H9 (cell line): ENCODE measurements around the gene SH3RF3. TPM values are rescaled to one million over a fixed set of nuclear protein-coding genes. Genes with fewer than 3 reads are reported as not detected.

Experiments used
- DNase-seq: peaks from one replicate; pipeline ENCODE4 v3.0.0-alpha.2; 2017
- H2AFZ ChIP-seq: one replicate; pipeline ENCODE4 v1.6.1; 2013; ENCODE audit warnings: mild to moderate bottlenecking, low read length, control low read depth, moderate library complexity
- H2AK5ac ChIP-seq: 2 replicates; pipeline ENCODE4 v1.6.1; 2013; ENCODE audit warnings: low read length, control low read depth, mixed read lengths; ENCODE audit not compliant: insufficient read length
- H2BK120ac ChIP-seq: one replicate; pipeline ENCODE4 v1.6.1; 2013; ENCODE audit warnings: low read depth, mild to moderate bottlenecking, low read length, control low read depth, inconsistent platforms; ENCODE audit not compliant: poor library complexity, severe bottlenecking
- H2BK12ac ChIP-seq: 2 replicates; pipeline ENCODE4 v1.6.1; 2013; ENCODE audit warnings: low read length, control low read depth, mixed read lengths, low read depth; ENCODE audit not compliant: insufficient read length
- H2BK15ac ChIP-seq: 2 replicates; pipeline ENCODE4 v1.6.1; 2013; ENCODE audit warnings: low read depth, low read length, control low read depth
- H2BK20ac ChIP-seq: one replicate; pipeline ENCODE4 v1.6.1; 2013; ENCODE audit warnings: low read depth, mild to moderate bottlenecking, low read length, control low read depth, inconsistent platforms; ENCODE audit not compliant: poor library complexity, severe bottlenecking
- H2BK5ac ChIP-seq: 2 replicates; pipeline ENCODE4 v1.6.1; 2013; ENCODE audit warnings: low read length, control low read depth, mixed read lengths; ENCODE audit not compliant: insufficient read length
- H3K14ac ChIP-seq: 2 replicates; pipeline ENCODE4 v1.6.1; 2013; ENCODE audit warnings: low read length, control low read depth; ENCODE audit not compliant: insufficient read depth
- H3K18ac ChIP-seq: 2 replicates; pipeline ENCODE4 v1.6.1; 2013; ENCODE audit warnings: low read depth, mild to moderate bottlenecking, mixed read lengths, low read length, control low read depth; ENCODE audit not compliant: insufficient read length
- H3K23ac ChIP-seq: 2 replicates; pipeline ENCODE4 v1.6.1; 2013; ENCODE audit warnings: low read length, control low read depth, mixed read lengths, low read depth; ENCODE audit not compliant: insufficient read length
- H3K23me2 ChIP-seq: 2 replicates; pipeline ENCODE4 v1.6.1; 2013; ENCODE audit warnings: low read depth, mild to moderate bottlenecking, mixed read lengths, low read length, control low read depth; ENCODE audit not compliant: insufficient read length, poor library complexity, severe bottlenecking
- H3K27ac ChIP-seq: 2 replicates; pipeline ENCODE4 v1.5.1; 2013; ENCODE audit warnings: low read length, control low read depth, mixed read lengths, low read depth; ENCODE audit not compliant: insufficient read length
- H3K27me3 ChIP-seq: 2 replicates; pipeline ENCODE4 v1.6.1; 2013; ENCODE audit warnings: low read length, control low read depth, inconsistent platforms; ENCODE audit not compliant: insufficient read depth
- H3K4ac ChIP-seq: 2 replicates; pipeline ENCODE4 v1.6.1; 2013; ENCODE audit warnings: low read depth, mild to moderate bottlenecking, control low read depth, inconsistent platforms, low read length, moderate library complexity
- H3K4me1 ChIP-seq: 2 replicates; pipeline ENCODE4 v1.6.1; 2013; ENCODE audit warnings: low read length, control low read depth, inconsistent platforms; ENCODE audit not compliant: insufficient read depth
- H3K4me2 ChIP-seq: 2 replicates; pipeline ENCODE4 v1.6.1; 2013; ENCODE audit warnings: low read length, control low read depth, mixed read lengths; ENCODE audit not compliant: insufficient read length, insufficient read depth
- H3K56ac ChIP-seq: 2 replicates; pipeline ENCODE4 v1.6.1; 2013; ENCODE audit warnings: low read depth, mild to moderate bottlenecking, mixed read lengths, low read length, control low read depth; ENCODE audit not compliant: insufficient read length
- H3K79me1 ChIP-seq: 2 replicates; pipeline ENCODE4 v1.6.1; 2013; ENCODE audit warnings: low read depth, mild to moderate bottlenecking, moderate library complexity, low read length, control low read depth, inconsistent platforms; ENCODE audit not compliant: insufficient read depth, poor library complexity, severe bottlenecking
- H3K79me2 ChIP-seq: 2 replicates; pipeline ENCODE4 v1.6.1; 2013; ENCODE audit warnings: low read length, control low read depth, inconsistent platforms; ENCODE audit not compliant: insufficient read depth
- H3K9ac ChIP-seq: 2 replicates; pipeline ENCODE4 v1.6.1; 2013; ENCODE audit warnings: low read length, control low read depth, mixed read lengths; ENCODE audit not compliant: insufficient read length; ENCODE audit errors: extremely low read depth
- H3K9me3 ChIP-seq: one replicate; pipeline ENCODE4 v1.6.1; 2013; ENCODE audit warnings: low read depth, low read length, inconsistent platforms; ENCODE audit not compliant: control insufficient read depth
- H3T11ph ChIP-seq: one replicate; pipeline ENCODE4 v1.6.1; 2013; ENCODE audit warnings: mild to moderate bottlenecking, low read length, control low read depth, inconsistent platforms
- H4K20me1 ChIP-seq: one replicate; pipeline ENCODE4 v1.6.1; 2013; ENCODE audit not compliant: control insufficient read depth, insufficient read length, insufficient read depth
- H4K5ac ChIP-seq: 2 replicates; pipeline ENCODE4 v1.6.1; 2013; ENCODE audit warnings: low read depth, mild to moderate bottlenecking, mixed read lengths, low read length, control low read depth; ENCODE audit not compliant: insufficient read length
- H4K8ac ChIP-seq: replicated peaks from 2 replicates; pipeline ENCODE4 v1.6.1; 2013; ENCODE audit warnings: low read length, control low read depth, mixed read lengths, low read depth; ENCODE audit not compliant: insufficient read length
- H4K91ac ChIP-seq: 2 replicates; pipeline ENCODE4 v1.6.1; 2013; ENCODE audit warnings: low read depth, mild to moderate bottlenecking, moderate library complexity, mixed read lengths, low read length, control low read depth; ENCODE audit not compliant: insufficient read length
- H3K27ac Mint-ChIP-seq, 3 experiments: 2 replicates in 2 of 3; 3 replicates in 1 of 3; pipeline ENCODE4 v1.8.0; 2020 to 2021; ENCODE audit warnings: mixed read lengths in 3 of 3, mild to moderate bottlenecking in 1 of 3, moderate library complexity in 1 of 3
- H3K27me3 Mint-ChIP-seq: 2 replicates; pipeline ENCODE4 v1.8.0; 2021; ENCODE audit warnings: low read depth, mild to moderate bottlenecking, moderate library complexity, mixed read lengths
- H3K36me3 Mint-ChIP-seq, 3 experiments: 2 replicates in 2 of 3; 3 replicates in 1 of 3; pipeline ENCODE4 v1.8.0; 2020 to 2021; ENCODE audit warnings: low read depth in 3 of 3, mixed read lengths in 3 of 3; ENCODE audit not compliant: insufficient read depth in 1 of 3
- H3K4me1 Mint-ChIP-seq, 2 experiments: 2 replicates each; pipeline ENCODE4 v1.8.0; 2020; ENCODE audit warnings: mixed read lengths in 2 of 2
- H3K4me3 Mint-ChIP-seq, 2 experiments: 2 replicates in 1 of 2; 3 replicates in 1 of 2; pipeline ENCODE4 v1.8.0; 2020 to 2021; ENCODE audit warnings: mild to moderate bottlenecking in 2 of 2, mixed read lengths in 2 of 2, moderate library complexity in 1 of 2
- H3K9me3 Mint-ChIP-seq, 2 experiments: 2 replicates in 1 of 2; 3 replicates in 1 of 2; pipeline ENCODE4 v1.8.0; 2020; ENCODE audit warnings: mild to moderate bottlenecking in 2 of 2, mixed read lengths in 2 of 2, moderate library complexity in 1 of 2
- WGBS: extraction: QIAGEN DNeasy Blood & Tissue Kit; methylation state at CpG from one replicate; pipeline ENCODE4 v1.1.7; 2013; ENCODE audit warnings: missing lambda C conversion rate, low lambda C conversion rate, mixed read lengths; ENCODE audit not compliant: insufficient read length; ENCODE audit errors: extremely low coverage; 5-methylcytosine and 5-hydroxymethylcytosine counted together
- total RNA-seq: library from RNA; stranded (reverse); gene quantifications from 2 replicates; pipeline ENCODE4 v1.2.1, GENCODE V29; 2021
- TF ChIP-seq, protein P1 (sequence below): fragments of 200-600 bp; sonication (generic); conservative IDR thresholded peaks from 3 replicates; pipeline ENCODE4 v1.8.0; 2021; ENCODE audit warnings: antibody characterized with exemption, mild to moderate bottlenecking

Gene SH3RF3
- total RNA-seq, 1 experiment from 2014 or later = 0.46 TPM

- no peak overlapping the region for H4K5ac ChIP-seq
- no peak overlapping the region for H3K4ac ChIP-seq
- H2BK12ac ChIP-seq = no peak overlapping the region
- H2BK15ac ChIP-seq = no peak overlapping the region
- H3K23me2 ChIP-seq = no peaks in the 10 kb centered on the region
- H3T11ph ChIP-seq = no peak overlapping the region
- H3K18ac ChIP-seq = no peak overlapping the region
- no peak overlapping the region for H4K91ac ChIP-seq
- no peaks in the 10 kb centered on the region for H3K36me3 Mint-ChIP-seq
- H4K20me1 ChIP-seq = no peaks in the 10 kb centered on the region
- H3K4me2 ChIP-seq = no peak overlapping the region
- no peak overlapping the region for H3K23ac ChIP-seq
- no peak for DNase-seq
- H3K27ac ChIP-seq = no peak overlapping the region
- H3K4me1 Mint-ChIP-seq = peaks cover 7 to 9% of the 10 kb centered on the region in 2 experiments
- no peak overlapping the region for H2BK120ac ChIP-seq
- TF ChIP-seq, protein P1, sequence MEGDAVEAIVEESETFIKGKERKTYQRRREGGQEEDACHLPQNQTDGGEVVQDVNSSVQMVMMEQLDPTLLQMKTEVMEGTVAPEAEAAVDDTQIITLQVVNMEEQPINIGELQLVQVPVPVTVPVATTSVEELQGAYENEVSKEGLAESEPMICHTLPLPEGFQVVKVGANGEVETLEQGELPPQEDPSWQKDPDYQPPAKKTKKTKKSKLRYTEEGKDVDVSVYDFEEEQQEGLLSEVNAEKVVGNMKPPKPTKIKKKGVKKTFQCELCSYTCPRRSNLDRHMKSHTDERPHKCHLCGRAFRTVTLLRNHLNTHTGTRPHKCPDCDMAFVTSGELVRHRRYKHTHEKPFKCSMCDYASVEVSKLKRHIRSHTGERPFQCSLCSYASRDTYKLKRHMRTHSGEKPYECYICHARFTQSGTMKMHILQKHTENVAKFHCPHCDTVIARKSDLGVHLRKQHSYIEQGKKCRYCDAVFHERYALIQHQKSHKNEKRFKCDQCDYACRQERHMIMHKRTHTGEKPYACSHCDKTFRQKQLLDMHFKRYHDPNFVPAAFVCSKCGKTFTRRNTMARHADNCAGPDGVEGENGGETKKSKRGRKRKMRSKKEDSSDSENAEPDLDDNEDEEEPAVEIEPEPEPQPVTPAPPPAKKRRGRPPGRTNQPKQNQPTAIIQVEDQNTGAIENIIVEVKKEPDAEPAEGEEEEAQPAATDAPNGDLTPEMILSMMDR = no peak
- no peak overlapping the region for H2AFZ ChIP-seq
- H3K27ac Mint-ChIP-seq = no peak overlapping the region; a peak in 1 of 7 replicates
- H3K9me3 Mint-ChIP-seq = no peaks in the 10 kb centered on the region; a peak in 2 of 5 replicates
- H3K4me1 ChIP-seq = no peaks in the 10 kb centered on the region
- no peak overlapping the region for H3K9ac ChIP-seq
- H3K56ac ChIP-seq = no peak overlapping the region
- H3K27me3 Mint-ChIP-seq = no peaks in the 10 kb centered on the region
- H2BK5ac ChIP-seq = no peak overlapping the region
- H2BK20ac ChIP-seq = no peak overlapping the region
- H3K27me3 ChIP-seq = no peaks in the 10 kb centered on the region
- no peak overlapping the region for H2AK5ac ChIP-seq
- no peak overlapping the region for H3K4me3 Mint-ChIP-seq
- no CpG with 5 or more reads among the region's 15 CpGs for WGBS
- H3K14ac ChIP-seq = no peak overlapping the region; the same call in 1 of the 2 replicates
- H3K79me1 ChIP-seq = no peaks in the 10 kb centered on the region
- H4K8ac ChIP-seq = no peak overlapping the region
- no peaks in the 10 kb centered on the region for H3K79me2 ChIP-seq
- H3K9me3 ChIP-seq = no peaks in the 10 kb centered on the region
These were observed 290.3 kb downstream of the SH3RF3 start for GRCh38 chr2:109419171-109419756.
